Mesenteric fat pad (tissue), 1 donor: ENCODE measurements around the gene C10orf105. TPM values are rescaled to one million over a fixed set of nuclear protein-coding genes. Genes with fewer than 3 reads are reported as not detected.

ENCODE experiments used
- DNase-seq: peaks from one replicate; pipeline ENCODE4 v3.0.0-alpha.2; 2020; ENCODE audit warnings: low spot score
- total RNA-seq: library from RNA; stranded (reverse); fragmentation: NEBNext Ultra II Directional; extraction: Animal tissue kit (Norgen Biotek cat#: 25700); gene quantifications from one replicate; pipeline ENCODE4 v1.2.1, GENCODE V29; 2021
- donor health status: DM: yes; HTN: yes; CAD: no.

The C10orf105 gene
- total RNA-seq, 1 donor from 2014 or later, result 0.22 TPM

DNA sequence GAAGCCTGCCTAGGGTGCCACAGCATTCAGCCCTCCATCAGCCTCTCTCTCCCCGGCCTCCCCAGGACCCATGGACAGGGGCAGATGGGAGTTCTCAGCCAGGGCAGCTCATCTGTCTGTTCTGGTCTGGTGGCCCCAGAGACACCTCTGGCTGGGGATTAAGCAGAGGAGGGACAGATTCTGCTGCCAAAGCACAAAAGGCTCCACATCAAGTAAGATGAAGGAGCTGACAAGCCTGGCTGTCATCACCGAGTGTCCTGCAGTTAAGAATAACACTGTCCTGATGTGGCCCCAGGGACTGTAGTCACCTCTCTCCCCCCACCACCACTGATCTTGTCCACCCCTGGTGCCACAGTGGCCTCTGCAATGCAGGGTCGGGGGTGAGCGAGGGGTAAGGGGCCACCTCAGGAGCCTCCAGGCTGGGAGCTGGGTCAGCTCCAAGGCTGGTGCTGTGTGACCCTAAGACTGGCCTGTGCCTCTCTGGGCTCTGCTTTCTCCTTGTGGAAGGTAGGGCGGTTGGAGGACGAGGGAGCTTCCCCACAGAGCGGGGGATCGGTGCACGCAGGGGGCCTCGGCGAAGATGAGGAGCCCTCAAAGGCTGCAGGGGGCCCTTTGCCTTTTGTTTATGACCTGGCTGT lies 18.7 kb downstream of the C10orf105 start:
- DNase-seq, result no peak

DNA sequence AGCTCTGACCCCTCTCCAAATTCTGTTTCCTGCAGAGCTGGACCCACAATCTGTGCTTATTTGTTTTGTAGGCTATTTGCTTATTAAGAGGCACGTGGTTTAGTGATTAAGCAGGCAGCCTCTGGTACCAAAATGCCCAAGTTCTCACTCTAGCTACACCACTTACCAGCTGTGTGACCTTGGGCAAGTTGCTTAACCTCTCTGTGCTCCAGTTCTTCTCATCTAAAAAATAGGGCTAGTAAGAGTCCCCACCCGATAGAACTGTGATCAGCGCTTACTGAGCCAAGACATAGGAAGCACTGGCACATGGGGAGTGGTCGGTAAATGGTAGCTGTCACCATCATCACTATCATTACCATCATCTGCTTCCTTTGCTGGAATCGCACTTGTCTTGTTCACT lies 20.8 kb downstream of the C10orf105 start:
- DNase-seq, result no peak

DNA sequence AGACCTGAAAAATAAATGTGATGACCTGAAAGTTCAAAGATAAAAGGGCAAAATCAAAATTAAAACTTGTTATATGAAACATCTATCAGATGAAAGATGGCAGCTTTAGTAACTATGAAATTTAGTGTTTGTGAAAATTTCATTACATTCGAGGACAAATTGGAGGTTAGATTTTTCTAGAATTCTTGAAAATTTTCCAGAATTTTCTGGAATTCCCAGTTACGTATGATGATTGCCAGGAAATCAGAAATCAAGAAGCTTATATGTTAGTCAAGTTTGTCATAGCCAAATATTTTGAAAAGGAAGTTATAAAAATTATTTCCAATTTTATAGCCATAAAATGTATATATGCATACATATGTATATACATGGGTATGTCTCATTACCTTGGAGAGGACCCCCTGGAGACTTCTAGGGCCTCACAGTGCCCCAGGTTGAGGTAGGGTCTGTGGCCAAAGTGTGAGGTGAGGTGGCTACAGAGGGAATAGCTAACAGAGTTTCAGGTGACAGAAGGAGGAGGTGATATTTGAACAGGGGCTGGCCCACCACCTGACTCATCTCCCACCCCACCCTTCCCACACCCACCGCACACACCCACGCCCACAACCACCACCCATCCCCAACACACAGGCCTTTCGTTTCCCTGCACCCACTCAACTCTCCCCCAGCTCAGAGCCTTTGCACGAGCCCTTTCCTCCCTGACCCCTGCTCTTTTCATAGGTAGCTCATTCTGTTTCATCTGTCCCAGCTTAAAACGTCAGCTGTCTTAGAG lies 21.5 kb downstream of the C10orf105 start:
- DNase-seq, result no peak

DNA sequence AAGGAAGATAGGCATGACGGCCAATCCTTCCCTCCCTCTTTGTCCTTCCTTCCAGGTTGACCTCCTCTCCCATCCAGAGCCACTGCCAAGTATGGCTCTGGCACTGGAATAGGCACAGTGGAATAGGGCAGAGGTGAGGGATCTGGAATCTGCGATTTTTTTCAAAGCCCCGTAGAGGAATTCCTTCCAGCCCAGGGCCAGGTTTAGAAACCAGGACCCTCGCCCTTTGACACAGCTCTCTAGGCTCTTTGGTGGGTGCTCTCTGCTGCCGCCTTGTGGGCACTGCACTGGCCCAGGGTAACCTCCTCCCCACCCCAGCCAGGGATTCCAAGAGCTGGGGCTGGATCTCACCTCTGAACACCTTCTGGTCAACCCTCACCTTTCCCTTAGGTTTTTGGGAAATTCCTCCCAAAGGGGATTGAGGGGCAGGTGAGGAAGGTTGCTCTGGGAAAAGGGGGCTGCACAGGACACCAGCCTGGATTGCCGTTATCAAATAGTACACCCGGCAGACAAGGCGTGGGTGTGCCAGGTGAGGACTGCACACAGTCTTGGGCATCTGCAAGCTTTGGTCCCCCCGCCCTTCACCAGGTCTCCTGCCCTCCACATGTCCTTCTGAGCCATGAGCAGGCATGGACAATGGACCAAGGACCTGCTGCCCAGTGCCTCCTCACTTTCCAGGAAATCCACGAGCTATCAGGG lies 22.8 kb downstream of the C10orf105 start:
- no peak for DNase-seq

DNA sequence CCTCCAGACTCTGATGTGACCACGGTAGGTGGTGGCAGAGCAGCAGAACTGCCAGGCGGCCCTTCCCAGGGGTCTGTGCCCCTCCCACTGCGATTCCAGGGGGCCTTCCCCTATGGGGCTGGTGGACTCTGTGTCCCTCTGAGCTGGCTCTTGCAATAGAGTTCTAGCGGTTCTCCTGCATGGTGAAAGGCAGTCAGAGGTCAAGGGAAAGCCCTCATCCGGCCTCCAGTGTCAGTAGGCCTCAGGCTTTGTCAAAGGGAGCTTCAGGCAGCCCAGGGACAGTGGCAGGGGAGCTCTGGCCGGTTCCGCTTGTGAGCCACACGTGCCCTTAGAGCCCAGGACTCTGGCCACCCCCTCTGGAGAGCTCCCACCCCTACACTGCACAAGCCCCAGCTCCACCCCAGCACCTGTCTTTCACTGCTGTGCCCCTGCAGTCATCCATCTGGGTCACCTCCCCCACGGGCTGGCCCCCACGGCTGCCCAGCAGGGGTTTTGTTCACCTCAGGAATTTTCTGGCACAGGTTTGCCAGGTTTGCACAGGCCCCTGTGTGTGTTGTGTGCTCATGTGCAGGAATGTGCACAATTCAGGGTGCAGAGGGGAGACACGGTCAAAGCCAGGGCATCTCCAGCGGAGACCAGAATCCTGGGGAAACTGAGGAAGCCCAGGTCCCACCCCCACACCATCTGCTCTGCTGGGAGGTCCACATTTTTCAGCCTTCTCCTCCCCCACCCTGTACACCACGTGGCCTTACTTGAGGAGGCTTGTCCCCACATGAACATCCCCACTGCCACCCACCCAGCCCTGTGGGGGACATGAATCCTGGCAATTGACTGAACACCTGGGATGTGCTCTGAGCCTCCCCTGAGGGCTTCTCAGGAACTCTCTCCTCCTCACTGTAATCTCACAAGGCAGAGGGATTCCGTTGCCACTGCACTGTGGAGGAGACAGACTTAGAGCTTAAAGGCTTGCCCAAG lies 23.8 kb downstream of the C10orf105 start:
- DNase-seq, result no peak

GRCh38 chr10:71694567-71694968 lies 25.0 kb downstream of the C10orf105 start:
- no peak for DNase-seq

- no peak for DNase-seq
These were observed 25.5 kb downstream of the C10orf105 start for GRCh38 chr10:71694039-71694501.

GRCh38 chr10:71693377-71693776 lies 26.2 kb downstream of the C10orf105 start:
- no peak for DNase-seq

- no peak for DNase-seq
These were observed 26.8 kb downstream of the C10orf105 start for GRCh38 chr10:71692598-71693306.

DNA sequence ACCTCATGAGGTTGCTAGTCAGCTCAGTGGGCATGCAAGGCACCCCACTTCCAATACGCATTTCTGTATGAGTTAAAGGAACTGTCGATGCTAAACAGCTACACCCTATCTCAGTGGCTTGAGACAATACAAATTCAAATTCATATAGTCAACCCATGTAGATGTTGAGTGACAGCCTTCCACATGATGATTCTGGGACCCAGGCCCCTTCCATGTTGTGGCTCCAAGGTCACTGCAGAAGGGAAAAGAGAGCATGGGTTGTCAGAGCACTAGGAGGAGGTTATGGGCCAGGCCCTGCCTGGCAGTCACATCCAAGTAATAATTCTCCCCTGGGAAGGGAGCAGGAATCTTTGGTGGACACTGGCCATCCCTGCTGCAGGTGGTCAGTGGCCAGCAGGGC lies 28.2 kb downstream of the C10orf105 start:
- DNase-seq, result no peak

DNA sequence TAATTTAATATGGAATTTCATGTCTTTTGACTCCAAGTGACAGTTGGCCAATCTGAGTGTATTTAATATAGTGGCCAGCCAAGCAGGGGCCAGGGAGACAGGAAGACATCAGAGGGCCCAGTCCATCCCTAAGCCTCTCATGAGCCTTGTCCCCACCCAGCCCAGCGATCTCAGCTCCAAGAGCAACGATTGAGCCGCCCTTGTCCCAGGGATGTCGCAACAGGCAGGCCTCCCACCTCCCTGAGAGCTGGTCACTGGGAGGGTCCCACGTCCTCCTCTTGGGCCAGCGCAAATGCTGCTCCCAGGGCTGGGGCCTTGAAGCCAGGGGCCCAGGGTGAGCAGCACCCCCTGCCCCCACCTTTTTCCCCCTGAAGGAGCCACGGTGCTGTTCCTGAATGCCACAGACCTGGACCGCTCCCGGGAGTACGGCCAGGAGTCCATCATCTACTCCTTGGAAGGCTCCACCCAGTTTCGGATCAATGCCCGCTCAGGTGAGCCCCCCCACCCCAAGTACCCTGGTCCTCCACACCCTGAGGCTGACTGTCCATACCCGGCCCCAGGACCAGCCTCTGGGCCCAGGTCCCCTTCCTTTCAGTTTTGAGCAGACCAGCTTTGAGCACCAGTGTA lies 29.4 kb downstream of the C10orf105 start:
- DNase-seq, result no peak

- DNase-seq, result no peak
These were observed 31.3 kb downstream of the C10orf105 start for GRCh38 chr10:71688256-71688655.

DNA sequence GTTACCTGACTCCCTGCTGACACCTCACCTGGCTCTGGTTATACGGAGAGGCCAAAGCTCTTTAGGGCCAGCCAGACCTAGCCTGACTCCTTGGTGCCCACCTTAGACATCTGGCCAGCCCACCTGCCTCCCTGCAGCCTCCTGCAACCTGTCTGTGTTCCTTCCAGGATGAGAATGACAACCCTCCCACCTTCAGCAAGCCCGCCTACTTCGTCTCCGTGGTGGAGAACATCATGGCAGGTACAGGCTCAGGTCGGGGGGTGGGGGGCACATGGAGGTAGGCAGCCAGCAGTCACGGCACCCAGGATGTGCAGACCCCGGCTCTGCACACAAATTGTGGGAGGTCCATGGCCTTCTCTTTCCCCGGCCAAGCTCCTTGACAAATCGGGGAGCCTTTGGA lies 32.1 kb downstream of the C10orf105 start:
- no peak for DNase-seq

- DNase-seq, result no peak
These were observed 32.5 kb downstream of the C10orf105 start for GRCh38 chr10:71687077-71687476.

GRCh38 chr10:71685554-71686232 lies 33.9 kb downstream of the C10orf105 start:
- no peak for DNase-seq

DNA sequence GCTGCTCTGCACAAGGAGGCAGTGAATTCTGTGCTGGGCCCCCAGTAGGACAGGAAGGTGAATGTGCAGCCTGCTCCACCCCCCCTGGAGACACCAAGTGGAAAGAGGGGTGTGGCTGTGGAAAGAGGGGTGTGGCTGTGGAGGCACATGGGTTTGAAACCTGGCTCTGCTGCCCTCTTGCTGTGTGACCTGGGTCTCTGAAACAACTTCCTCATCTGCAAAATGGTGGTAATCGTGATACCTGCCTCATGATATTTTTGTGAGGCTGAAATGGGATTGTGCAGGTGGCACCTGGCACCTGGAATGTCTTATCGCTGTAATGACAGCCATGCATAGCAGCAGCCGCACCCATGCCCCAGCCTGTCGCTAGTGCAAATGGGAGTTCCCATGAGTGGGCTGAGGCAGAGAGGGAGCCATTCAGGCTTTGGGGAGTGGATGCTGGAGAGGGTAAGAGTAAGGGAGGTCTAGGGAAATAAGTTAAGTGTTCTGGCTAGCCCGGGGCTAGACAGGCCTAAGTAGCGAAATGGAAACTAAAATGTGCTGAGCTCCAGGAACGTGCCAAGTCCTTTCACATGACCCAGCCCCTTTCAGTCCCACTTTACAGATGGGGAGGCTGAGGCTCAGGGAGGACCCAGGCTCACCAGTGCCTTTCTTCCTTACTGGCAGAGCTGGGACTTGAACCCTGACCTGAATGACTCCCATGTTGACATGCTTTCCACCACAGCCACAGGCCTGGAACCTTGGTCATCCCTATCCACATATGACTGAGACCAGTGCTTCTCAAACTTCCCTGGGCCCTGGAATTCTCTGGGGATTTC lies 35.0 kb downstream of the C10orf105 start:
- no peak for DNase-seq

DNA sequence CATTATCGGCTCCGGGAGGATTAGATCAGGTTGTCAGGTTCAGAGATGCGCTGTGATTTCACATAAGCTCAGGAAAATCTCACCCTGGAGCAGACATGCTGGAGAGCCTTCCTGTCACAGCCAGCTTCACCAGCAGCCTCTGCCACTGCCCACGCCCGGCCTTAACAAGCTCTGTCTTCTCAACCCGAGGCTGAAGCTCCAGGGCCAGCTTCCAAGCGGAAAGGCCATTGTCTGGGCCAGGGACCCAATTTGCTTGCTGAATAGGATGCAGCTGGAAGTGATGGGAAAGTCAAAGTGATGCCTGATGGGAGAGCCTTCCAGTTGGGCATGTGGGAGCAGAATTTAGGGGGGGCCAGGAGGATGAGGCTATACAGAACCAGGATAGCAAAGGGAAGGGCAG lies 36.3 kb downstream of the C10orf105 start:
- DNase-seq, result no peak

DNA sequence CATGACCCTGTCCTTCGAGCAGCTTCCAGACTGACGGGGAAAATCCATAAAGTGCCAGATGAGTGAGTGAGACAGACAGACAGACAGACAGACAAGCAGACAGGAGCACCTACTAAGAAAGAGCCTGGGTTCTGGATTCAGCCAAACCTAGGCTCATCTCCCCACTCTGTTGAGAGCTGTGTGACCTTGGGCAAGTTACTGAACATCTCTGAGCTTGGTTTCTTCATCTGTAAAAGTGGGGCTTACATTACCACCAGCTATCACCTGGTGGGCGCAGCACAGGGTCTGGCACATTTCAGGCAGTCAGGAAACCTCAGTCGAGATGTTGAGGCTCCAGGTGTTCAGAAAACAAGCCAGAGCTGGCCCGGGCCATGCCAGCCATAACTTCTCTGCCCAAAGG lies 37.6 kb downstream of the C10orf105 start:
- DNase-seq, result no peak
